NCI-H187 (cell line): ENCODE results near the gene GUCY1A1.
"Not testable (repeated sequence)": the region's sequence is repeated elsewhere in the genome, so short reads cannot be mapped to it uniquely, and the experiment has no call there.

Source experiments
- DNase-seq, 2 experiments: peaks; one replicate each; lab custom pipeline; 2025; lab: John Stamatoyannopoulos, UW

The GUCY1A1 gene, protein sequence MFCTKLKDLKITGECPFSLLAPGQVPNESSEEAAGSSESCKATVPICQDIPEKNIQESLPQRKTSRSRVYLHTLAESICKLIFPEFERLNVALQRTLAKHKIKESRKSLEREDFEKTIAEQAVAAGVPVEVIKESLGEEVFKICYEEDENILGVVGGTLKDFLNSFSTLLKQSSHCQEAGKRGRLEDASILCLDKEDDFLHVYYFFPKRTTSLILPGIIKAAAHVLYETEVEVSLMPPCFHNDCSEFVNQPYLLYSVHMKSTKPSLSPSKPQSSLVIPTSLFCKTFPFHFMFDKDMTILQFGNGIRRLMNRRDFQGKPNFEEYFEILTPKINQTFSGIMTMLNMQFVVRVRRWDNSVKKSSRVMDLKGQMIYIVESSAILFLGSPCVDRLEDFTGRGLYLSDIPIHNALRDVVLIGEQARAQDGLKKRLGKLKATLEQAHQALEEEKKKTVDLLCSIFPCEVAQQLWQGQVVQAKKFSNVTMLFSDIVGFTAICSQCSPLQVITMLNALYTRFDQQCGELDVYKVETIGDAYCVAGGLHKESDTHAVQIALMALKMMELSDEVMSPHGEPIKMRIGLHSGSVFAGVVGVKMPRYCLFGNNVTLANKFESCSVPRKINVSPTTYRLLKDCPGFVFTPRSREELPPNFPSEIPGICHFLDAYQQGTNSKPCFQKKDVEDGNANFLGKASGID

DNA sequence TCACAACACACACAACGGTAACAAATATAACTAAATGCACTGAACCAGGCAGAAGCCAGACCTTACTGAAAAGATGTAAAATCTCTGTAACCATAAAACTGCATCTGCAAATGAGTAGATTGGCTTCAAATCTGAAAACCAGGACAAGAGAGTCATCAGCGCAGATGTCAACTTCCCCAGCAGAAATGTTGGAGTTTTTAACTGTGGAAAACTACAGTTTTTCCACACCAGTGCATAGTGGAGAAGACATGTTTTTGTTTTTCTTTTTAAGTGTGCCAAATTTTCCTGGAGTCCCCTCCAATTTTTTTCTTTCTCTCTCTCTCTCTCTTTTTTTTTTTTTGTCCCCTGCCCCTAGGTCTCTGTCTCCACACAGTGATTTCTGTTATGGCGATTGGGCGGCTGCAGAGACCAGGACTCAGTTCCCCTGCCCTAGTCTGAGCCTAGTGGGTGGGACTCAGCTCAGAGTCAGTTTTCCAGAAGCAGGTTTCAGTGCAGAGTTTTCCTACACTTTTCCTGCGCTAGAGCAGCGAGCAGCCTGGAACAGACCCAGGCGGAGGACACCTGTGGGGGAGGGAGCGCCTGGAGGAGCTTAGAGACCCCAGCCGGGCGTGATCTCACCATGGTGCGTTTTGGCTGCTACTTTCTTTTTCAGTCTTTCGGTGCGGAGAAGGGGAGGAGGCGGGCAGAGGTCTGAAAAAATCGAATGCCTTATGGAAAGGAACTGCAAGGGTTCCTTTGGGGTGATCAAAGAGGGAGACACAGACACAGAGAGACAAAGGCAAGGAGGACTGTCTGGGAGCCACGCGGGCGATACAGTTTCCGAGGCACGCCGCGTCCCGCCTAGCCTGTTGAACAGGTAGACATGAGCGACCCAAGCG is at the start of gene GUCY1A1:
TSS of gene GUCY1A1 (plus strand) at position 505 of the 878 bp plus-strand sequence. CDS start 30,020 bp downstream, outside the sequence.
- DNase-seq: no peak

DNA sequence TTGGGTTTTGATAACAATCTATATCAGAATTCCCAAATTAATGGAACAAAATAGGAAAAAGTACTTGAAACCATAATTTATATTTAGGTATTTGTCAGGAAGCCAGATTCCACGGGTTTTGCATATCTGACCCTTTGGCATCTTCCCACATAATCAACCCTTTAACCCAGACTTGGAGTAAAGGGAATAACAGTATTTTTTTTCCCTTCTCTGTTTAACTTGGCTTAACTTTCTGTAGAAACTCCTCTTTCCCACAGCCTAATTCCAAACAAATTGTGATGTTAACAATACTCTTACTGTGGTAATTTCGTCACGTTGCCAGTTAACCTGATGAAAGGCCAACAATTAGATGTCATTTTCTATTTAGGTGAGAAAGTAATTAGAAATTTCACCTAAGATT is 49.4 kb upstream of the GUCY1A1 start:
- DNase-seq: no peak

DNA sequence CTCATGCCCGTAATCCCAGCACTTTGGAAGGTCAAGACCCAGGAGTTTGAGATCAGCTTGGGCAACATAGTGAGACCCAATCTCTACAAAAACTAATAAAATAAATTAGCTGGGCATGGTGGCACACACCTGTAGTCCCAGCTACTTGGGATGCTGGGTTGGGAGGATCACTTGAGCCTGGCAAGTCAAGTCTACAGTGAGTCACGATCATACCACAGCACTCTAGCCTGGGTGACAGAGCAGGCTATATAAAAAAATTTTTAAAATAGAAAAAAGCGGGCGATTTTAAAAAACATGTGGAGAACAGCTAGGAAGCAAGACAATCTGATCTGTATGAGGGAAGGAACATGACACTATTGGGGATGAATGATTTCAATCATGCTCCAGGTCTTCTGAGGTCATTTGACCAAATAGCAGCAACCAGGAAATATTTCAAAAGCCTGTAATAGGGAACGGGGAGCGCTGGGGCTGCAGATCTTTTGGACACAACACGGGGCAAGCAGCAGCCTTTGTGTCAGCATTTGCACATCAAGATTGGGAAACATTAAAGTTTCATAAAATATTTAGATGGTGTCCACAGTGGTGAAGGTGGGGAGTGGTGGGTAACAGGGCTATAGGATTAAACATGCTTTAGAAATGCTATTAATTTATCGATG is 48.3 kb upstream of the GUCY1A1 start:
- no peak for DNase-seq

DNA sequence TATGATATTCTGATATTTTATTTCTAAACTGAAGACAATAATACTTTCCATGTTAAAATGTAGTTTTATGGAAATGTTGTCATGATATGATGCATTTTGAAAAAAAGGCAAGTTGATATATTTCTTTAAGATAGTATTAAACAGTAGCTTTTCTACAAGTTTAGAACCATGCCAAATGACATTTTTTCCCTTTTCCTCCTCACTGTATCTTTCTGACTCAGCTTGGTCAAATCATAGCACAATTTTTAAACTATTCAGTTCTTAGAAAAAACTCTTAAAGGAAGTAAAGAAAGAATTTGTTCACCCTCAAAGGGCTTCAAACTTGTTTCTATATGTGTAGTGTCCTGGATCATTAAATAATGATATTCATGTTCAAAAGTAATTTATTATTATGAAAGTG is 46.0 kb upstream of the GUCY1A1 start:
- no peak for DNase-seq

DNA sequence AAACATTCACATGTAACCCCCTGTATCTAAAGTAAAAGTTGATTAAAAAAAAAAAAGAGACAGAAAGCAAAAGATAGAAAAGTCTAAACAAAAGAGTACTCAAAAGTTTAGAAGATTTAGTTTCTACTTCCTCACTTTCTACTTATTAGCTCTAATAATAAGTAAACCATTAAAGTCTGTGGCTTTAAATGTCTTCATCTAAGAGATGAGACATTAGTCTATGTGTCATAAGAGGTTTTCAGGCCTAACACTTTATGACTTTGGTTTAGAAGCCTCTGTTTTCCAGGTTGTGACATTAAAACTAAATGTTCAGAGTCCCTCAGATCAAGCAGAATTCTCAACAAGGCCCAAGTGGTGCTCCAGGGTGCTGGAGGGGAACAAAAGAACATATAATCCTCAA is 42.2 kb upstream of the GUCY1A1 start:
- DNase-seq: no peak

DNA sequence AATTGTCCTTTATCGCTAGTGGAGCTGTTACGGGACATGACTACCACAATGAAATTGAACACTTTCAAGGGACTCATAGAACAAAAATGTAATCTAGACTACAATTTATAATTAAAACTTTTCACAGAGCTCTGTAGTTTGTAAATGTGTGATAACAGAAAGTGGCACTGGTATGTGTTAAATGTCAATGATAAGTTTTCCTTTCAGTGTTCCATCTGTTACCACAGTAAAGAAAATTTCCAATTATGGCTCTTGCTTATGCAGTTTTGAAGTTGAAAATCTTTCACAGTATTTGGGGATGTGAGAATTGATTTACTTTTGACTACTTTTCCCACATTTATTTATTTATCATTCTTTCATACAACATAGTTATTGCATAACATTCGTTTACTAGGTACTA is 40.1 kb upstream of the GUCY1A1 start:
- no peak for DNase-seq

DNA sequence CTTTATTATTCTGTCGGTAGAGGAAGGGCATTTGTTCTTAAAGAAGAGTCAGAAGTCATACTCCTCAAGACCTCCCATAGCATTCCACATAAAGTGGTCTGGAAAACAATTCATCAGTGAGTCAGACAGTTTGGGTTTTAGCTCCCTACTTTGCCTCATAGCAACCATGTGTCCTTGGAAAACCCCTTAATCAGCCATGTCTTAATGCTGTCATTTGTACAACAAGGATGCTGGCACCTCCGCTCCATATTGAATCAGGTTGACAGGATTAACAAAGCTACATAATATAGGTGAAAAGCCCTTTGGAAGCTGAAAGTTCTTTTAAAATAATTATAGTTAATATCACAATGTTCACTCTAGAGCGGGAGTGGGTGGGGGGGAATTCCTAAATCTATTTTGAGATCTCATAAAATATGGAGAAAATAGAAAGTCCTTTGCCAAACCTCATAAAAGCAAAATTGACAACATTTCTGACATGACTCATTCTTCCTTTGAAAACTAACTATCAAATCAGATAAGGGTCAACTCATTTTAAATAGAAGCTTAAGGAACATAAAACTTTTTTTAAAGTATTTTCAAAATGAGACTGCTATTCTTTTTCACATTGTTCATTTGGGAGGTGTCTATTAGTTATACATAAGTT is 37.3 kb upstream of the GUCY1A1 start:
- DNase-seq: no peak

DNA sequence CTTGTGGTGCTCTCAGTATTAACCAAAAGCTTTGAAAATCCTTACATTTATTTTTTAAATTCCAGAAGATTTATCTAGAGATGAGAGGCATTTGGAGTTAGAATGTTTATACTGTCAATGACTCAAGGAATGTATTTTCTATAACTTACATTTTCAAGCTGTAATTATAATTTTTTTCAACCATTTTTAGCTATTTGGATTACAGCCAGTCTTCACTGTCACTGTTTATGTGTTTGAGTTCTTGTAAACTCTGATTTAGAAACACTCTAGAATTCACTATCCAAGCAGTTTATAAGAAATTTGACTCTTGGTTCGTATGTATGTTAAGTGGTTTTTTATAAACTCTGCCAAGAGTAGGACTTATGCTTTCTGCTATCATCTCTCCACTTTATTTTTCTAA is 36.7 kb upstream of the GUCY1A1 start:
- DNase-seq: no peak

DNA sequence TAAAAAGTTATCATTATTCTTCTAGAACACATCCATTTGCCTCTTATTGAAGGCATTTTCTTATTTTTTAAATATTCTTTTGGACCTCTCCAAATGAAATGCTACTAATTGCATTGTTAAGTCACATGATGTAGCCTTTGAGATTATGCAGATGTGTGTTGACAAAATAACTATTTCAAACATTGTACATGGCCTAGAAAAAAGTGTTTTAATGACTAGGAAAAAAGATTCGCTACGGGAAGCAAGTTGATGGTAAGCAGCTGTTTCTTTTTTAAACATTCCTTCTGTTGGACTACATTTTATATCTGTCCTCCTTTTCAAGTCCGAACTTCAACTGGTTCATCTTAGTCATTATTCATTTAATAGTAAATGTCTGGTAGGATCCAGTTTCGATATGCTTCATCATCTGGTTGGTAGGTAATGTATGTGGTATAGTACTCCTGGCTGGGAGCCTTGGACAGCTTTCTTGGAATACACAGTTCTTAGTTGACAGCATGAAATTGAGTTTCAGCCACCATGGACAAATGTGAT is 34.3 kb upstream of the GUCY1A1 start:
- DNase-seq: no peak

DNA sequence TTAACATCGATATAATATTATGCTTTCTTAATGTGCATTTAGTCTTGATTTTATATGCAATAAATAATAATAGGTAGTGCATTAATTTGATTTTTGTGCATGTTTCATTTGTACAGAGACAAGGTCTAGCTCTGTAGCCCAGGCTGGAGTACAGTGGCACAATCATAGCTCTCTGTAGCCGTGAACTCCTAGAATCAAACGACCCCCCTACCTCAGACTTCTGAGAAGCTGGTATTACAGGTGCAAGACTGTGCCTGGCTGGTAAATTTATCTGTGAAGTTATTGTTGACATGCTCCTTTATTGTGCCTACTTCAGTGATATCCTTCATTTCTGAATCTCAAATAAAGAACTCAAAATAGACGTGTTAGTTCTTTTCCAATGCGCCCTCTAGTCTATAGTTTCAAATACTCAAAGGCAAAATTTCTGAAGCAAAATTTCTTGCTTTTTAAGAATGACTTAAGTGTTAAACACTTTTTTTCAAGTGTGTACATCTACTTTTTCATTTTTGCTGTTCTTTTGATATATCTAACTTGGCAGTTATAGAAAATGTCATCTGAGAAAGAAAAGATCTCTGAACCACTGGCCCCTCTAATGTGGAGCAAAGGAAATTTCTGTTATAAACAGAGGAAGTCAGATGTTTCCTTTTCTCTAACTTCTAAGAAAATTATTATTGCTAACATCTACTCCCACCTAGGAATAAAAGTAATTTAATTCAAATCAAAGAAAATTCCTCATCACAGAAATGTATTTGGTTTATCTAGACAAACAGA is 28.3 kb upstream of the GUCY1A1 start:
- no peak for DNase-seq

DNA sequence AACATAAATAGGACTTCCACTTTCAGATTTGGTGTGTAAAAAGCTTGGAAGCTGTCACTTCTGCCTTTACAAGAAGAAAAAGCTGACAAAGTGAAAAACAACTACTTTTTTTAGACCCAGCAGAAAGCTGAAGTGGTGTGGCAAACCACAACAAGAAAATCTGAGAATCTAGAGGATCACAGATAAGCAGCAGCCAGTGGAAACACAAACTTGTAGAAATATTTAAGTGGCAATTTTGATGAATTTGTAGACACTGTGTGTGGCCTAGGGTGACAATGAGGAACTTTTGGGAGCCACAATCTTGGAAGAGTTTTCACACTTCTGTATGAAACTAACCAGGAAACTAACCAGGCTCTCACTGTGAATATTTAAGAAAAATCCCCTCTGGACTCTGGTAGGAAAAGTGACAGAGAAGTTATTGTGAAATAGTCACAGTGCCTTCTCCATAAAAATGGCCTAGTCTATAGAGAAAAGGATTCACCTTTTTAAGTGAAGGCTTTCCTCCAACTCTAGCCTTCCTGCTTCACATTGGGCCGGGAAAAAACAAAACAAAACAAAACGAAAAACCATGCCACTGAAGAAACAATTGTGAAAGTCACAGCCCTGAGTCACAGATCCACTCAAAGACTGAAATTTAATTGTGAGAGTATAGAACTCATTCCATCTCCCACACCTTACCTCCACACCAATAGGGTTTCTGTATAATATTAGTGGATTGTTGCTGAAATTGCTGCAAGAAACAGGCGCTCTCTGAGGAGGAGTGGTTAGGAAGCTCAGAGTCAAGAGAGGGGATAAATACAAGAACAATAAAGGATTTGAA is 26.7 kb upstream of the GUCY1A1 start:
- DNase-seq: no peak

DNA sequence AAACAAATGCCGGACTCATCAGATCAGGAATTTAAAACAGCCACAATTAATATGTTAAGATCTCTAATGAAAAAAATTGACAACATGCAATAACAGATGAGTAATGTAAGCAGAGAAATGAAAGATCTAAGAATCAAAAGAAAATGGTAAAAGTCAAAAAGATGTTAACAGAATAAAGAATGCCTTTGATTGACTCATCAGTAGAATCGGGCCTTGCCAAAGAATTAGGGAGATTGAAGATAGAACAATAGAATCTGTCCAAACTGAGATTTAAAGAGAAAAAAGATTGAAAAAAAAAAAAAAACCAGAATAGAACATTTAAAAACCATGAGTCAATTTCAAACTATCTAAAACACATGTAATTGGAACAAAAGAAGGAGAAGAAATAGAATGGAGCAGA is 25.9 kb upstream of the GUCY1A1 start:
- DNase-seq: no peak

DNA sequence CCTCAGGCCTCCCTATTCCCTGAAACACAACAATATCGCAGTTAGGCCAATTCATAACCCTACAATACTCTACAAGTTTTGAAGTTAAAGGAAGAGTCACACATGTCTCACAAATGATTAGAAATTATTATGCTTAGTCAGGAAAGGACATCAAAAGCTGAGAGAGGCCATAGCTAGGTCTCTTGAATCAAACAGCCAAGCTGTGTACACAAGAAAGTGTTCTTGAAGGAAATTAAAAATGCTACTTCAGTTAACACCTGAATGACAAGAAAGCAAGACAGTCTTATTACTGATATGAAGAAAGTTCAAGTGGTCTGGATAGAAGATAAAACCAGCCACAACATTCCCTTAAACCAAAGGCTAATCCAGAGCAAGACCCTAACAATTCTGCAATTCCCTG is 23.6 kb upstream of the GUCY1A1 start:
- DNase-seq: no peak

DNA sequence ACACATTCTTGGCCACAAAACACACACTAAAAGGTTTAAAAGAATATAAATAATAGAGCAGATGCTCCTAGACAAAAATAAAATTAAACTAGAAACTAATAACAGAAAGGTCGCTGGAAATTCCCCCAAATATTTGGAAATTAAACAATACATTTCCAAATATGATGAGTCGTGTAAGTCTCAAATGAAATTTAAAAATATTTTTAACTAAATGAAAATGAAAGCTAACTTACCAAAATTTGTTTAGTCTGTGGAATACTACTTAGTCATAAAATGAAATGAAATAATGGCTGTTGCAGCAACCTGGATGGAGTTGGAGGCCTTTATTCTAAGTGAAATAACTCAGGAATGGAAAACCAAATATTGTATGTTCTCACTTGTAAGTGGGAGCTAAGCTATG is 20.6 kb upstream of the GUCY1A1 start:
- DNase-seq: no peak

DNA sequence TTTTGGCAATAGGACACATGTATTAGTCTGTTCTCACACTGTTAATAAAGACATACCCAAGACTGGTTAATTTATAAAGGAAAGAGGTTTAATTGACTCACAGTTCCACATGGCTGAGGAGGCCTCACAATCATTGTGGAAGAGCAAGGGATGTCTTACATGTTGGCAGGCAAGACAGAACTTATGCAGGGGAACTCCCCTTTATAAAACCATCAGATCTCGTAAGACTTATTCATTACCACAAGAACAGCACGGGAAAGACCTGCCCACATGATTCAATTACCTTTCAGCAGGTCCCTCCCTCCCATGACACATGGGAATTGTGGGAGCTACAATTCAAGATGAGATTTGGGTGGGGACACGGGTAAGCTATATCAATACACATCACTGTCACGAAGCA is 15.9 kb upstream of the GUCY1A1 start:
- DNase-seq: not testable (repeated sequence)

DNA sequence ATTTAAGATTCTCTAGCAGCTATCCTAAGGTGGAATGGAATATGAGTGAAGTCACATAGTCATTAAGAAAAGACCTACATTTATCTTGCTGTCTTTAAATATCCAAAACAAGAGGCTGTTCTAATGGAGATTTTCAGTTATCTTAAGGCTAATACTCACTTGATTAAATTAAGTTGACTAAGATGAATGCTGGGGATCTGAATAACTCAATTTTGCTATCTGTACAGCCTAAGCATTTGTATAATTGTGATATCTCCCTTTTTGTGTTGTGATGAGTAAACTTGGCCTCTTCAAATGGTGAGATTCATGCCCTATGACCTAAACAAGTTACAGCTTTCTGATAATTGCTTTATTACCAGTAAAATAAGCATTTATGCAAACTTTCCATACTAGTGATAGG is 13.6 kb upstream of the GUCY1A1 start:
- DNase-seq: no peak

DNA sequence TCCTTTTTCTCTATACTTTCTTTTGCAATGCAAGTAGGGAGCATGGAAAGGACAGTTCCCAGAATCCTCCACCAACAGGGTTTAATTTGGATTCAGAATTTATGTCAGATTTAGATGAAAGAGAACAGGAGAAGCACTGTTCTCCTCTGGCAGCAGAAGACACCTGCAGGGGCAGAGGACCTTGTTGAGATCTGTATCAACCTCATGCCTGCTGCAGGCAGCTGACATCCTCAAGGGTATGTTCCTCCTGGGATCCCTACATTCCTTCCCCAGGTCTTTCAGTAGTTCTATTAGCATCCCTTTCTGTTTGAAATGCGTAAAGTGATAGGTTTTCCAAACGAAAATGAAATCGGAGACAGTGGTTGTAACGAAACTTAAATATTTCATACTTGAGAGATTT is 10.6 kb upstream of the GUCY1A1 start:
- DNase-seq: no peak

DNA sequence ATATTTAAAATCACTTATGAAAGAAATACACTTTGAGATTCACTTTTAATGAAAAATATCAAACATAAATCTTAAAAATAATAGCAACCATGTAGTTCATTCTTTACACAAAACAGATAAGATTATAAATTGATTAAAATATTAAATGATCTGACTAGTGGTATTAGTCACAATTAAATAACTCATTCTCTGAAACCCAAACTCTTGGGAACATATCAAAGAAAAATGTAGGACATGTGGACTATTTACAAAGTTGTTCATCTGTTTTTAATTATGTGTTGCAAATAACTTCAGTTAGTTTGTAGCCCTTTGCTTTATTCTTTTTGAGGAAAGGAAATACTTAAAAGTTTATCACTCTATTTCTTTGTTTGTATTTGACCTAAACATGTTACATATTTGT is 9.5 kb upstream of the GUCY1A1 start:
- DNase-seq: no peak

DNA sequence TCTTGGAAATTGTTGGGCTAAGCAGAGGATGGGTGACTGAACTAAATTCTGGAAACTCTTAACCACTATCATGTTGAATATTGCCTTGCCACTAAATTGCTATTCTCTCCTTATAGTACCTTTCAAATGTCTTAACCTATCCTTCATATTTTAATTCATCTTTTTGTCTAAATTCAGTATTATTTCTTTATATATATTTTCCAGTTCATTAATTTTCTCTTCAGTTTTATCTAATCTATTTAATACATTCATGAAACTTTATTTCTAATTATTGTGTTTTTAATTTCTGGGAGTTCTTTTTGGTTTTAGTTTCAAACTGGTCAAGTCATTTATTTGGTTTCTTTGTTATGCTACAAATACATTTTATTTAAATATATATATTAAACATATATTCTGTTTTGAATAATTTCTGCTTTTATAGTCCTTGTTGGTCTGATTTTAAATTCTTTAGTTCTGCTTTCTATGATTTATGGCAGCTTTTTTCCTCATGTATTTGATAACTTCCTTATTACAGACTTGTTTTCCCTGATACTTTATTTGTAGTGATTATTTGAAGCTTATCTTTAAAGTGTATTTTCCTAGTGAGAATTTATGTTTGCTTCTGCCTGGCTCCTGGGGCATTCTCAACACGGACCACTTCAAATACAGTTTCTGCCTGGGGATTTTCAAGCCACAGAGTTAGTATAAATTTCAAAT is 8.5 kb upstream of the GUCY1A1 start:
- no peak for DNase-seq
